B cell (primary cell): ENCODE results near the gene STARD10. TPM values are rescaled to one million over a fixed set of nuclear protein-coding genes. Genes with fewer than 3 reads are reported as not detected.
"Not testable (repeated sequence)": the region's sequence is repeated elsewhere in the genome, so short reads cannot be mapped to it uniquely, and the experiment has no call there.

ENCODE experiments used
- ATAC-seq: fragments of 200-7000 bp; cut with Tn5 transposase; one replicate; pipeline ENCODE4 v1.10.0; 2021; ENCODE audit warnings: low read depth, mild to moderate bottlenecking, moderate number of reproducible peaks, moderate library complexity
- CTCF ChIA-PET: fragments of 350-600 bp; sonication (Branson Sonifier 250); formaldehyde crosslinking; loops from one replicate; lab custom pipeline; 2021; ENCODE audit warnings: antibody characterized with exemption, inconsistent platforms; lab: Charles Lee
- POLR2A ChIA-PET: fragments of 350-600 bp; sonication (Branson Sonifier 250); formaldehyde crosslinking; loops from one replicate; lab custom pipeline; 2021; ENCODE audit warnings: antibody characterized with exemption; lab: Charles Lee
- DNase-seq: peaks from one replicate; pipeline ENCODE4 v3.0.0; 2013
- H2AFZ ChIP-seq: 2 replicates; pipeline ENCODE4 v1.6.1; 2012; ENCODE audit warnings: mild to moderate bottlenecking, low read depth, low read length; ENCODE audit not compliant: insufficient read depth, poor library complexity, severe bottlenecking
- H3K27ac ChIP-seq, 2 donors: 1 replicate in 1 of 2; 2 replicates in 1 of 2; pipeline ENCODE4 v1.5.1; 2012 to 2013; ENCODE audit warnings: low read length in 2 of 2, mild to moderate bottlenecking in 2 of 2, moderate library complexity in 1 of 2
- H3K27me3 ChIP-seq, 4 experiments: fragments of 200-600 bp in 1 of 4; sonication (generic) in 1 of 4; replicated peaks in 1 of 4; 1 replicate in 2 of 4; 2 replicates in 2 of 4; pipeline versions ENCODE4 v1.6.1 to v1.7.0; 2013 to 2016; ENCODE audit warnings: low read length in 3 of 4, mild to moderate bottlenecking in 2 of 4, mixed read lengths in 1 of 4, moderate library complexity in 1 of 4; ENCODE audit not compliant: insufficient read depth in 4 of 4, control insufficient read depth in 3 of 4; ENCODE audit errors: control extremely low read depth in 1 of 4
- H3K36me3 ChIP-seq, 2 experiments: replicated peaks in 1 of 2; 1 replicate in 1 of 2; 2 replicates in 1 of 2; pipeline versions ENCODE4 v1.6.1 to v1.7.1; 2013; ENCODE audit warnings: low read length in 1 of 2; ENCODE audit not compliant: insufficient read depth in 2 of 2, control insufficient read depth in 1 of 2; ENCODE audit errors: control extremely low read depth in 1 of 2, extremely low read depth in 1 of 2
- H3K4me1 ChIP-seq, 2 donors: fragments of 200-600 bp in 1 of 2; sonication (generic) in 1 of 2; 1 replicate in 1 of 2; 2 replicates in 1 of 2; pipeline versions ENCODE4 v1.5.1 to v1.6.1; 2013 to 2017; ENCODE audit warnings: low read length in 2 of 2; ENCODE audit not compliant: control insufficient read depth in 2 of 2, insufficient read depth in 2 of 2
- H3K4me2 ChIP-seq: replicated peaks from 2 replicates; pipeline ENCODE3; 2012; ENCODE audit warnings: mild to moderate bottlenecking, low read depth, low read length; ENCODE audit not compliant: poor library complexity, severe bottlenecking
- H3K4me3 ChIP-seq, 5 experiments: fragments of 200-600 bp in 1 of 5; sonication (generic) in 1 of 5; 1 replicate in 3 of 5; 2 replicates in 2 of 5; pipeline versions ENCODE4 v1.5.1 to v1.7.0; 2011 to 2016; ENCODE audit warnings: low read length in 4 of 5, mild to moderate bottlenecking in 4 of 5, low read depth in 2 of 5, control low read depth in 1 of 5, moderate library complexity in 1 of 5; ENCODE audit not compliant: insufficient read depth in 1 of 5; ENCODE audit errors: control extremely low read depth in 1 of 5, extremely low read depth in 1 of 5
- H3K79me2 ChIP-seq: fragments of 200-600 bp; sonication (generic); one replicate; pipeline ENCODE4 v1.6.0; 2016; ENCODE audit warnings: low read length; ENCODE audit not compliant: control insufficient read depth, insufficient read depth
- H3K9ac ChIP-seq: fragments of 200-600 bp; sonication (generic); 2 replicates; pipeline ENCODE4 v1.6.1; 2017; ENCODE audit warnings: mild to moderate bottlenecking, low read length, moderate library complexity
- H3K9me3 ChIP-seq, 3 donors: one replicate each; pipeline versions ENCODE4 v1.6.1 to v1.7.1; 2013; ENCODE audit warnings: low read length in 2 of 3; ENCODE audit not compliant: control insufficient read depth in 2 of 3, insufficient read depth in 1 of 3; ENCODE audit errors: control extremely low read depth in 1 of 3
- H4K20me1 ChIP-seq: 2 replicates; pipeline ENCODE4 v1.6.0; 2012; ENCODE audit warnings: mild to moderate bottlenecking, low read length; ENCODE audit not compliant: insufficient read depth, control insufficient read depth, poor library complexity, severe bottlenecking
- H3K27ac Mint-ChIP-seq: one replicate; pipeline ENCODE4 v1.8.0; 2021; ENCODE audit warnings: mixed read lengths
- H3K27me3 Mint-ChIP-seq: one replicate; pipeline ENCODE4 v1.8.0; 2021; ENCODE audit warnings: mixed read lengths
- H3K4me1 Mint-ChIP-seq: one replicate; pipeline ENCODE4 v1.8.0; 2021; ENCODE audit warnings: mixed read lengths
- H3K4me3 Mint-ChIP-seq: one replicate; pipeline ENCODE4 v1.8.0; 2021; ENCODE audit warnings: mixed read lengths
- H3K9me3 Mint-ChIP-seq: one replicate; pipeline ENCODE4 v1.8.0; 2022; ENCODE audit warnings: mixed read lengths; ENCODE audit not compliant: insufficient read depth
- EZH2 ChIP-seq: IDR thresholded peaks from 2 replicates; pipeline ENCODE4 v1.6.1; 2012; ENCODE audit warnings: borderline replicate concordance, low read depth, mild to moderate bottlenecking, moderate library complexity, low read length; ENCODE audit not compliant: insufficient read depth, poor library complexity, severe bottlenecking
- WGBS: methylation state at CpG from one replicate; pipeline ENCODE4 v1.1.5; 2013; ENCODE audit warnings: missing lambda C conversion rate; ENCODE audit not compliant: insufficient coverage; 5-methylcytosine and 5-hydroxymethylcytosine counted together
- intact Hi-C: fragments of 100-400 bp; cut with micrococcal nuclease; formaldehyde crosslinking; loops from one replicate; pipeline ENCODE4 v1.10.0; 2022
- polyA plus RNA-seq: library from polyadenylated mRNA; depleted of rRNA; stranded (reverse); fragments of >200 nt; gene quantifications from 2 replicates; pipeline ENCODE4 v1.2.3, GENCODE V29; 2012
- total RNA-seq, 2 donors: library from RNA; stranded (reverse); fragments of 120-200 nt in 1 of 2; gene quantifications; 1 replicate in 1 of 2; 2 replicates in 1 of 2; pipeline versions ENCODE4 v1.2.3 to v1.2.4, GENCODE V29; 2013 to 2022
- TF ChIP-seq, protein P1 (sequence below): fragments of 200-600 bp; IDR thresholded peaks from one replicate; pipeline ENCODE4 v1.8.0; 2022; ENCODE audit warnings: antibody characterized with exemption, mild to moderate bottlenecking

Gene STARD10
- total and polyA plus RNA-seq, 2 donors (not counting 1 experiment from before 2014, with no cell fraction given): 37.5 to 39.2 TPM

DNA sequence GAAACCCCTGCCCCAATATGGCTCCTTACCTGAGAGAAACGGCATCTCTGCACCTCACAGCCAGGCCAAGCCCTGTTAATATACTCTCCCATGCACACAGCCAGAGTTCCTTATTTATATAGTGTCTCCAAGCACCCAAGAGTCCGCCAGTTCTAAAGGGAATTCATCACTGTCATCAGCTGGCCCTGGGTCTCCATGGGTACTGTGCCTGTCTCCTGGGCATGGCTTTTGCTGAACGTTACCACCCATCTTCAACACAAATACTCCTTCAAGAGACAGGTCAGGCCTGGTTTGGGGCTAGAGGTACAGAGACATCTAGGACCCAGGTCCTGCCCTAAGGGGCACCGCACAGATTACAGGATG is 18.7 kb upstream of the STARD10 start:
- no peak for DNase-seq
- Histone ChIP-seq H3K4me1 (peaks cover 29 to 46% of the 10 kb centered on the region in 2 donors), H3K36me3 (peaks cover 0 to 10% of the 10 kb centered on the region in 2 experiments), H3K27ac (peak overlapping the region in 1 of 2 donors; percentile 95), H3K27me3 (no peaks in the 10 kb centered on the region), H3K9me3 (no peaks in the 10 kb centered on the region), H2AFZ (peak overlapping the region; percentile 90), H3K9ac (no peak overlapping the region), H3K4me3 (peak overlapping the region in 3 of 5 experiments; percentile 77 to 99 (median 97)), H3K4me2 (peak overlapping the region; percentile 99), H4K20me1 (peaks cover 18% of the 10 kb centered on the region), H3K79me2 (peaks cover 59% of the 10 kb centered on the region)
- TF ChIP-seq, protein P1, sequence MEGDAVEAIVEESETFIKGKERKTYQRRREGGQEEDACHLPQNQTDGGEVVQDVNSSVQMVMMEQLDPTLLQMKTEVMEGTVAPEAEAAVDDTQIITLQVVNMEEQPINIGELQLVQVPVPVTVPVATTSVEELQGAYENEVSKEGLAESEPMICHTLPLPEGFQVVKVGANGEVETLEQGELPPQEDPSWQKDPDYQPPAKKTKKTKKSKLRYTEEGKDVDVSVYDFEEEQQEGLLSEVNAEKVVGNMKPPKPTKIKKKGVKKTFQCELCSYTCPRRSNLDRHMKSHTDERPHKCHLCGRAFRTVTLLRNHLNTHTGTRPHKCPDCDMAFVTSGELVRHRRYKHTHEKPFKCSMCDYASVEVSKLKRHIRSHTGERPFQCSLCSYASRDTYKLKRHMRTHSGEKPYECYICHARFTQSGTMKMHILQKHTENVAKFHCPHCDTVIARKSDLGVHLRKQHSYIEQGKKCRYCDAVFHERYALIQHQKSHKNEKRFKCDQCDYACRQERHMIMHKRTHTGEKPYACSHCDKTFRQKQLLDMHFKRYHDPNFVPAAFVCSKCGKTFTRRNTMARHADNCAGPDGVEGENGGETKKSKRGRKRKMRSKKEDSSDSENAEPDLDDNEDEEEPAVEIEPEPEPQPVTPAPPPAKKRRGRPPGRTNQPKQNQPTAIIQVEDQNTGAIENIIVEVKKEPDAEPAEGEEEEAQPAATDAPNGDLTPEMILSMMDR: no peak
- no peak for TF ChIP-seq EZH2
- intact Hi-C loops: loop anchor here (10.0 kb wide), 1 partner anchor 588 kb away; the partner anchor contains the start of gene INPPL1
- Mint-ChIP-seq H3K27ac (peak overlapping the region; percentile 98), H3K4me3 (peak overlapping the region; percentile 99), H3K9me3 (no peaks in the 10 kb centered on the region), H3K27me3 (no peaks in the 10 kb centered on the region), H3K4me1 (peaks cover 50% of the 10 kb centered on the region)
- ATAC-seq: no peak
- CTCF ChIA-PET: interaction anchor here (1.0 to 5.2 kb wide), 9 partner anchors 13 to 342 kb away, joined by 3 to 46 read pairs (median 5); partner anchors contain the start of gene STARD10
- WGBS: 39% methylated on average over 2 of the region's 4 CpGs
- POLR2A ChIA-PET: interaction anchor here (1.0 to 3.6 kb wide), 5 partner anchors 9 to 330 kb away, joined by 3 to 39 read pairs (median 5); partner anchors contain the start of gene STARD10

DNA sequence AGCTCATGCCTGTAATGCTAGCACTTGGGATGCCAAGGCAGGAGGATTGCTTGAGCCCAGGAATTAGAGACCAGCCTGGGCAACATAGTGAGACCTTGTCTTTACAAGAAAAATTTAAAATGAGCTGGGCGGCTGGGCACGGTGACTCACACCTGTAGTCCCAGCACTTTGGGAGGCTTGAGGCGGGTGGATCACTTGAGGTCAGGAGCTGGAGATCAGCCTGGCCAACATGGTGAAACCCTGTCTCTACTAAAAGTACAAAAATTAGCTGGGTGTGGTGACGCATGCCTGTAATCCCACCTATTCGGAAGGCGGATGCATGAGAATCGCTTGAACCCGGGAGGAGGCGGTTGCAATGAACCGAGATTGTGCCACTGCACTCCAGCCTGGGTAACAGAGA is 17.8 kb upstream of the STARD10 start:
- ChIA-PET POLR2A (interaction anchor here (0.6 kb wide), 1 partner anchor 65 kb away, joined by 3 read pairs; no protein-coding TSS in a partner anchor), CTCF (interaction anchor here (0.8 to 5.2 kb wide), 5 partner anchors 18 to 126 kb away, joined by 3 to 46 read pairs (median 3); partner anchors contain the start of gene STARD10)
- H3K9me3 ChIP-seq, H3K9me3 Mint-ChIP-seq, H3K4me2 ChIP-seq, H3K36me3 ChIP-seq, H3K9ac ChIP-seq, H4K20me1 ChIP-seq, DNase-seq, H3K27me3 Mint-ChIP-seq, H3K27ac Mint-ChIP-seq, H3K27me3 ChIP-seq, H3K27ac ChIP-seq, ATAC-seq, H2AFZ ChIP-seq: not testable (repeated sequence)
- H3K79me2 ChIP-seq: peaks cover 52% of the 10 kb centered on the region
- H3K4me3 ChIP-seq: peak overlapping the region in 1 of 5 experiments; percentile 77
- Mint-ChIP-seq H3K4me3 (peak overlapping the region; percentile 18), H3K4me1 (peaks cover 53% of the 10 kb centered on the region)
- intact Hi-C loops: loop anchor here (10.0 kb wide), 1 partner anchor 587 kb away; the partner anchor contains the start of gene INPPL1
- 98% methylated on average over 10 of the region's 10 CpGs for WGBS
- peaks cover 37 to 52% of the 10 kb centered on the region in 2 donors for H3K4me1 ChIP-seq
